GM13976 (cell line): Measurements from ENCODE around the gene PNPLA7.

Experiments used
- DNase-seq: peaks from one replicate; pipeline ENCODE4 v3.0.0; 2012; ENCODE audit warnings: low spot score
- in situ Hi-C: fragments of 300-500 bp; cut with MboI; formaldehyde crosslinking; loops from one replicate; pipeline ENCODE4 v1.12.0; 2022; ENCODE audit warnings: low sequenced_read_pairs, mixed read lengths, inconsistent platforms; ENCODE audit not compliant: unreplicated experiment
- TF ChIP-seq, protein P1 (sequence below): IDR thresholded peaks from 2 replicates; pipeline ENCODE4 v1.5.1; 2012; ENCODE audit warnings: borderline replicate concordance, mild to moderate bottlenecking; ENCODE audit not compliant: insufficient read depth; ENCODE audit errors: extremely low read depth, missing control alignments, control extremely low read depth

PNPLA7 gene

DNA sequence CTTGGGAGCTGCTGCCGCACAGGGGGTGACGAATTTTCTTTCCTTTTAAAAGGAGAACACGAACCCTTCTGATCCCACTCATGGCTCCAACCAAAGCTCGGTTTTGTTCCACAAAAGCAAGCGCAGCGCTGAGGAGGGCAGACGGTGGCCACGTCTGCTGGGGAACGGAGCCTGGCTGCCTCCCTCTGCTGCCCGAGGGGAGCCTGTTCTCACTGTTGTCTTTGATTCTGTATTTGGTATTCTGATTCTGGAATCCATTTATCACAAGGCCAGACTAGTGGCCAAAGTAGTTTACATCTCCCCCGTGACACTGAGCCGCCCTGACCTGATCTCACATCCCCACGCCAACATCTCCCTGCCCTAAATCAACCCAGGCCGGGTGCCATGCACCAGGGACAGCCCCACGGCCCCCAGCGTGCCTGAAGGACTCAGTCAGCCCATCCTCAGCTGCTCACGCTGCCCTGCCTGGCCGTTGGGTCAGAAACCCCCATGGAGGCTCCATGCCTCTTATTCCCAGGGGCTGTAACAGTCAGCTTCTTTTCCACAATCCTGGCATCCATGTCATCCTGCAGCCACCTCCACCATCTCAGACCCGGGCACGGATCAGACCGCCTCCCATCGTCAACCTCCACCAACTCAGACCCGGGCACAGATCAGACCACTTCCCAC lies 84.3 kb downstream of the PNPLA7 start:
- in situ Hi-C loops: no loop called here
- TF ChIP-seq, protein P1, sequence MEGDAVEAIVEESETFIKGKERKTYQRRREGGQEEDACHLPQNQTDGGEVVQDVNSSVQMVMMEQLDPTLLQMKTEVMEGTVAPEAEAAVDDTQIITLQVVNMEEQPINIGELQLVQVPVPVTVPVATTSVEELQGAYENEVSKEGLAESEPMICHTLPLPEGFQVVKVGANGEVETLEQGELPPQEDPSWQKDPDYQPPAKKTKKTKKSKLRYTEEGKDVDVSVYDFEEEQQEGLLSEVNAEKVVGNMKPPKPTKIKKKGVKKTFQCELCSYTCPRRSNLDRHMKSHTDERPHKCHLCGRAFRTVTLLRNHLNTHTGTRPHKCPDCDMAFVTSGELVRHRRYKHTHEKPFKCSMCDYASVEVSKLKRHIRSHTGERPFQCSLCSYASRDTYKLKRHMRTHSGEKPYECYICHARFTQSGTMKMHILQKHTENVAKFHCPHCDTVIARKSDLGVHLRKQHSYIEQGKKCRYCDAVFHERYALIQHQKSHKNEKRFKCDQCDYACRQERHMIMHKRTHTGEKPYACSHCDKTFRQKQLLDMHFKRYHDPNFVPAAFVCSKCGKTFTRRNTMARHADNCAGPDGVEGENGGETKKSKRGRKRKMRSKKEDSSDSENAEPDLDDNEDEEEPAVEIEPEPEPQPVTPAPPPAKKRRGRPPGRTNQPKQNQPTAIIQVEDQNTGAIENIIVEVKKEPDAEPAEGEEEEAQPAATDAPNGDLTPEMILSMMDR: no peak
- no peak for DNase-seq

- no peak for DNase-seq
- TF ChIP-seq, protein P1: no peak
- in situ Hi-C loops: no loop called here
Measured at GRCh38 chr9:137465000-137465719, 85.0 kb downstream of the PNPLA7 start.

DNA sequence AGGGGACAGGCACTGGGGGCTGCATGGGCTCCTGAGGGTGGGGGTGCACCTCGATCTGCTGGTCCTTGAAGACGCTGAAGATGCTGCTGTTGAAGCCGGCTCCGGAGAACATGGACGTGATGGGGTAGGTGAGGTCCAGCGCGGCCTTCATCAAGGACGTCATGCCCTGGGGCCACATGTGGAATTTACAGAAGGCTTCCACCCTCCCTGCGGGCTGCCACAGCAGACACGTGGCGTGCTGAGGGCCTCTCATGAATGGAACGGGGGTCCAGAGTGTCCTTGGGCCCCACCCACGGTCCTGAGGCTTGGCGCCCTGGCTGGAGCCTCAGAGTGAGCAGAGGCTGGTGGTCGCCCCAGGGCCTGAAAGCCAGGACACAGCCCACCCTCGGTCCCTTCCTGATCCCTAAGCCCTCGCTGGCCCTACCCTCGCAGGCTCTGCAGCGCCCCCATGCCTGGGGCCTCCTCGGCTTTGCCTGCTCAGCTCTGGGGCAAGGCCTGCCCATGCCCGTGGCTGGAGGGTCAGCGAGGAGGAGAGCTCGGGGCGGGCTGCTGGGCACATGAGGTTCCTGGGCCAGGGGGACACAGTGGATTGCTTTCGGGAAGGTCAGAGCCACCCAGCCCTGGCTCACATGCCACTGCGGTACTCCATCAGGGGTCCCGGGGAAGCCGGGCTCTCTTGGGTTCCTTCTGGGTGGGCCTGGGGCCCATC lies 85.8 kb downstream of the PNPLA7 start:
- TF ChIP-seq, protein P1: no peak
- in situ Hi-C loops: no loop called here
- no peak for DNase-seq

GRCh38 chr9:137463931-137464290 lies 86.3 kb downstream of the PNPLA7 start:
- DNase-seq: no peak
- TF ChIP-seq, protein P1: no peak
- in situ Hi-C loops: no loop called here

- DNase-seq: no peak
- in situ Hi-C loops: no loop called here
- TF ChIP-seq, protein P1: no peak
Measured at GRCh38 chr9:137462986-137463930, 86.9 kb downstream of the PNPLA7 start.
